ENCODE data around the gene FAM222A. TPM values are rescaled to one million over a fixed set of nuclear protein-coding genes. Genes with fewer than 3 reads are reported as not detected.

The FAM222A gene
- total and polyA plus RNA-seq, 2 of the 8 experiments (the other 6 are each of a cell fraction or from before 2014, with no cell fraction given) = 0.94 to 1.1 TPM

DNA sequence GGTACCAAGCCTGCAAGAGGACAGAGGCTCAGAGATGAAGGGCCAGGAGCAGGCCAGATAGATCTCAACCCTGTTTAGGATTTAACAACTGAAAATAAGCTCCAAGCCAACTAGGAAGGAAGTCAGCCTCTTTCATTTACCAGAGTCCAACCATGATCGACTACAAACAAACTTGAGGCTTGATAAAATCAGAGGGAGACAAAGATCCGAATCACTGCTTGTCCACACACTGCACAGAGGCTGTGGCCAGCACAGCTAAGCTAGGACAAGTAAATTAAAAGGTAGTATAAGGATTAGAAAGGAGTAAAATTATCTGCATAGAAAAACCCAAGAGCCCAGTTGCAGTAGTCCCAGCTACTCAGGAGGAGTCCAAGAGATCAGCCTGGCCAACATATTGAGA lies 40.3 kb downstream of the FAM222A start:
- Histone ChIP-seq H4K5ac (ENCODE audit: insufficient read length, low read depth, low read length) (no peak overlapping the region), H3K27me3 (replicated peaks in 1 of 4; ENCODE audit: control insufficient read depth in 3 of 4, extremely low read depth in 1 of 4, insufficient read depth in 3 of 4, low read length in 3 of 4) (no peaks in the 10 kb centered on the region), H3K4me1 (replicated peaks in 1 of 4; ENCODE audit: control insufficient read depth in 3 of 4, insufficient read depth in 4 of 4, low read length in 3 of 4) (peaks cover 0 to 10% (median 4%) of the 10 kb centered on the region in 4 experiments; a peak in 5 of 7 replicates), H2BK5ac (ENCODE audit: low read depth, low read length) (no peak overlapping the region), H4K8ac (ENCODE audit: extremely low read depth, insufficient read depth, low read length) (no peak overlapping the region), H3K27ac (ENCODE audit: low read depth, low read length) (no peak overlapping the region), H3K23me2 (ENCODE audit: low read depth, low read length) (no peaks in the 10 kb centered on the region), H3K79me1 (ENCODE audit: low read depth, low read length) (no peaks in the 10 kb centered on the region), H3K4ac (replicated peaks; ENCODE audit: insufficient read length, low read depth, low read length) (no peak overlapping the region), H3K4me3 (ENCODE audit: extremely low read depth in 1 of 4, insufficient read depth in 2 of 4, low read depth in 3 of 4, low read length in 4 of 4) (no peak overlapping the region), H3K9ac (replicated peaks in 1 of 4; ENCODE audit: extremely low read depth in 1 of 4, low read depth in 3 of 4, low read length in 3 of 4) (no peak overlapping the region), H2AK5ac (ENCODE audit: low read depth, low read length) (no peak overlapping the region), H3K14ac (ENCODE audit: insufficient read length) (no peak overlapping the region), H2BK15ac (ENCODE audit: low read length) (no peak overlapping the region), H3K56ac (replicated peaks; ENCODE audit: insufficient read length, low read depth, low read length) (no peak overlapping the region), H3K18ac (ENCODE audit: extremely low read depth, low read length) (no peak overlapping the region), H3K4me2 (ENCODE audit: insufficient read depth in 1 of 2, low read depth in 2 of 2, low read length in 2 of 2) (no peak overlapping the region), H3K9me3 (ENCODE audit: insufficient read depth in 2 of 2, low read depth in 1 of 2, low read length in 1 of 2) (no peaks in the 10 kb centered on the region), H3K79me2 (ENCODE audit: control insufficient read depth in 1 of 2, insufficient read depth in 2 of 2, low read length in 2 of 2) (no peaks in the 10 kb centered on the region), H2BK120ac (replicated peaks; ENCODE audit: low read depth, low read length) (no peak overlapping the region), H2BK12ac (ENCODE audit: low read depth, low read length) (no peak overlapping the region), H3K23ac (ENCODE audit: insufficient read length) (no peak overlapping the region), H2BK20ac (ENCODE audit: low read length) (no peak overlapping the region), H3K36me3 (ENCODE audit: control insufficient read depth in 2 of 4, insufficient read depth in 4 of 4, low read length in 3 of 4) (no peaks in the 10 kb centered on the region), H4K91ac (replicated peaks; ENCODE audit: insufficient read length, low read length) (no peak overlapping the region), H4K20me1 (replicated peaks in 1 of 2; ENCODE audit: control insufficient read depth in 1 of 2, insufficient read depth in 2 of 2, low read length in 2 of 2) (no peaks in the 10 kb centered on the region), H2AFZ (ENCODE audit: low read length) (no peak overlapping the region)
- FAIRE-seq = no peak
- POLR2A ChIA-PET (ENCODE audit: partially characterized antibody) = no interaction called here
- CTCF ChIA-PET (ENCODE audit: partially characterized antibody) = interaction anchor here (0.6 to 3.0 kb wide), 17 partner anchors 9 to 223 kb away, joined by 3 to 19 read pairs (median 4); no protein-coding TSS in a partner anchor
- peak in 1 of 2 experiments; percentile 26 for DNase-seq (ENCODE audit: low read depth in 1 of 2, low spot score in 2 of 2)
- TF ChIP-seq SP2 (IDR thresholded peaks at IDR 0.05; ENCODE audit: low read length) (no peak), SP4 (IDR thresholded peaks at IDR 0.05; ENCODE audit: low read length) (no peak), BCL11A (IDR thresholded peaks at IDR 0.05; ENCODE audit: low read depth in 2 of 2, low read length in 2 of 2) (no peak), RAD21 (IDR thresholded peaks at IDR 0.05 in 1 of 2, conservative IDR thresholded peaks at IDR 0.05 in 1 of 2; ENCODE audit: low read depth in 2 of 2, low read length in 2 of 2) (no peak), TBP (IDR thresholded peaks at IDR 0.05; ENCODE audit: low read depth, low read length) (no peak)
- 79% methylated on average over 2 of the region's 2 CpGs; no CpG with 5 or more reads in 1 of the 2 experiments for WGBS, 2 experiments (ENCODE audit: extremely low coverage in 1 of 2, insufficient coverage in 1 of 2, insufficient read length in 1 of 2, insufficient replicate concordance in 2 of 2, low coverage in 1 of 2, low lambda C conversion rate in 2 of 2, missing lambda C conversion rate in 1 of 2)
